IMR-90 (cell line): Measurements from ENCODE around the gene TEC. TPM values are rescaled to one million over a fixed set of nuclear protein-coding genes. Genes with fewer than 3 reads are reported as not detected.

Source experiments
- ATAC-seq: fragments of 200-7000 bp; cut with Tn5 transposase; 2 replicates; pipeline ENCODE4 v1.9.1; 2020; ENCODE audit warnings: low read depth, mild to moderate bottlenecking, moderate library complexity
- BruUV-seq: library from RNA; stranded (reverse); fragments of 400-500 nt; replicated peaks from 2 replicates; lab custom pipeline; 2021; lab: Mats Ljungman, UMichigan
- CTCF ChIA-PET: fragments of 300-600 bp; formaldehyde crosslinking; extraction: SDS; loops from one replicate; lab custom pipeline; 2021; ENCODE audit warnings: antibody characterized with exemption; lab: Yijun Ruan, JAX
- POLR2A ChIA-PET: fragments of 300-600 bp; sonication (Branson Sonifier 250); formaldehyde crosslinking; loops from one replicate; lab custom pipeline; 2022; ENCODE audit warnings: antibody characterized with exemption; ENCODE audit not compliant: unreplicated experiment; lab: Charles Lee
- DNase-seq: peaks from one replicate; pipeline ENCODE4 v3.0.0; 2013
- H2AFZ ChIP-seq: replicated peaks from 2 replicates; pipeline ENCODE3; 2013; ENCODE audit warnings: low read length, mild to moderate bottlenecking; ENCODE audit not compliant: poor library complexity
- H2AK5ac ChIP-seq: 2 replicates; pipeline ENCODE4 v1.6.1; 2013; ENCODE audit warnings: low read depth, low read length, inconsistent platforms
- H2AK9ac ChIP-seq: replicated peaks from 2 replicates; pipeline ENCODE3; 2013; ENCODE audit warnings: mild to moderate bottlenecking, low read depth, low read length, moderate library complexity; ENCODE audit not compliant: poor library complexity
- H2BK120ac ChIP-seq: 2 replicates; pipeline ENCODE4 v1.6.1; 2013; ENCODE audit warnings: low read depth, low read length, inconsistent platforms
- H2BK15ac ChIP-seq: 3 replicates; pipeline ENCODE4 v1.6.1; 2013; ENCODE audit warnings: low read depth, low read length, inconsistent platforms
- H2BK20ac ChIP-seq: 2 replicates; pipeline ENCODE4 v1.6.1; 2013; ENCODE audit warnings: low read depth, mild to moderate bottlenecking, inconsistent platforms, low read length, moderate library complexity
- H2BK5ac ChIP-seq: 2 replicates; pipeline ENCODE4 v1.6.1; 2013; ENCODE audit warnings: mild to moderate bottlenecking, low read depth, low read length, inconsistent platforms; ENCODE audit not compliant: poor library complexity, severe bottlenecking
- H3K14ac ChIP-seq: replicated peaks from 2 replicates; pipeline ENCODE4 v1.6.1; 2013; ENCODE audit warnings: low read depth, low read length, inconsistent platforms
- H3K18ac ChIP-seq: 2 replicates; pipeline ENCODE4 v1.6.1; 2013; ENCODE audit warnings: low read depth, low read length, control low read depth
- H3K23ac ChIP-seq: 2 replicates; pipeline ENCODE4 v1.6.1; 2013; ENCODE audit warnings: low read depth, low read length, inconsistent platforms
- H3K27ac ChIP-seq: 2 replicates; pipeline ENCODE4 v1.5.1; 2013; ENCODE audit warnings: mild to moderate bottlenecking, control low read depth, low read length; ENCODE audit not compliant: insufficient read depth
- H3K27me3 ChIP-seq: 2 replicates; pipeline ENCODE4 v1.6.1; 2013; ENCODE audit warnings: low read length; ENCODE audit not compliant: control insufficient read depth, insufficient read depth
- H3K36me3 ChIP-seq: 2 replicates; pipeline ENCODE4 v1.6.1; 2013; ENCODE audit warnings: low read length, mixed read lengths; ENCODE audit not compliant: control insufficient read depth, insufficient read depth
- H3K4ac ChIP-seq: 2 replicates; pipeline ENCODE4 v1.6.1; 2013; ENCODE audit warnings: low read depth, low read length, inconsistent platforms
- H3K4me1 ChIP-seq: 2 replicates; pipeline ENCODE4 v1.6.1; 2013; ENCODE audit warnings: low read length, mixed read lengths; ENCODE audit not compliant: control insufficient read depth, insufficient read depth
- H3K4me2 ChIP-seq: 2 replicates; pipeline ENCODE4 v1.6.1; 2013; ENCODE audit warnings: low read depth, mild to moderate bottlenecking, control low read depth, low read length, moderate library complexity
- H3K4me3 ChIP-seq: 2 replicates; pipeline ENCODE4 v1.5.1; 2013; ENCODE audit warnings: low read depth, mild to moderate bottlenecking, control low read depth, low read length, moderate library complexity; ENCODE audit not compliant: insufficient read depth
- H3K56ac ChIP-seq: 2 replicates; pipeline ENCODE4 v1.6.1; 2013; ENCODE audit warnings: low read length, inconsistent platforms; ENCODE audit not compliant: insufficient read depth; ENCODE audit errors: extremely low read depth
- H3K79me1 ChIP-seq, 2 experiments: 2 replicates each; pipeline ENCODE4 v1.6.1; 2013; ENCODE audit warnings: low read length in 2 of 2, inconsistent platforms in 1 of 2, low read depth in 1 of 2
- H3K9ac ChIP-seq: 2 replicates; pipeline ENCODE4 v1.6.1; 2013; ENCODE audit warnings: low read depth, low read length, control low read depth
- H3K9me1 ChIP-seq: 2 replicates; pipeline ENCODE4 v1.6.1; 2013; ENCODE audit warnings: low read length, inconsistent platforms; ENCODE audit not compliant: insufficient read depth
- H3K9me3 ChIP-seq: 2 replicates; pipeline ENCODE4 v1.6.1; 2013; ENCODE audit warnings: low read length; ENCODE audit not compliant: control insufficient read depth, insufficient read depth
- H4K20me1 ChIP-seq: 2 replicates; pipeline ENCODE4 v1.6.1; 2013; ENCODE audit warnings: low read length, inconsistent platforms; ENCODE audit not compliant: insufficient read depth
- H4K5ac ChIP-seq: 2 replicates; pipeline ENCODE4 v1.6.1; 2013; ENCODE audit warnings: mild to moderate bottlenecking, low read depth, low read length, control low read depth
- H4K8ac ChIP-seq, 2 experiments: 2 replicates each; pipeline ENCODE4 v1.6.1; 2013; ENCODE audit warnings: low read depth in 2 of 2, low read length in 2 of 2, control low read depth in 1 of 2, inconsistent platforms in 1 of 2
- H4K91ac ChIP-seq: 2 replicates; pipeline ENCODE4 v1.6.1; 2013; ENCODE audit warnings: low read depth, low read length, inconsistent platforms; ENCODE audit not compliant: insufficient read depth
- POLR2A ChIP-seq: IDR thresholded peaks from 2 replicates; pipeline ENCODE4 v1.6.1; 2012; ENCODE audit warnings: mild to moderate bottlenecking, low read depth, low read length
- WGBS, 2 experiments: methylation state at CpG; one replicate each; pipeline versions ENCODE4 v1.1.5 to v1.1.7; 2013; ENCODE audit warnings: missing lambda C conversion rate in 2 of 2; ENCODE audit not compliant: insufficient read length in 1 of 2; ENCODE audit errors: extremely low coverage in 2 of 2; 5-methylcytosine and 5-hydroxymethylcytosine counted together
- dilution Hi-C: fragments of 300-500 bp; cut with HindIII; formaldehyde crosslinking; loops from one replicate; pipeline ENCODE4 v1.14.3; 2018; ENCODE audit warnings: low sequenced_read_pairs; ENCODE audit not compliant: unreplicated experiment
- in situ Hi-C: fragments of 300-500 bp; cut with MboI; formaldehyde crosslinking; loops from 3 replicates; pipeline ENCODE4 v1.14.3; 2019; ENCODE audit warnings: low sequenced_read_pairs, inconsistent platforms, mixed read lengths
- intact Hi-C: fragments of 100-400 bp; cut with micrococcal nuclease; formaldehyde crosslinking; loops from 2 replicates; pipeline ENCODE4 v1.10.0; 2022
- polyA plus RNA-seq, 3 experiments: library from polyadenylated mRNA; depleted of rRNA; stranded (reverse); fragments of >200 nt; gene quantifications; 2 replicates each; pipeline ENCODE4 v1.2.3, GENCODE V29; 2012; ENCODE audit warnings: low replicate concordance in 1 of 3
- total RNA-seq: library from RNA; depleted of rRNA; stranded (reverse); fragments of >200 nt; gene quantifications from 2 replicates; pipeline ENCODE4 v1.2.3, GENCODE V29; 2012

The TEC gene
- total and polyA plus RNA-seq, 2 of the 4 experiments (the other 2 are of a cell fraction), result 0.39 to 0.54 TPM

- dilution Hi-C loops, result no loop called here
- intact Hi-C loops, result no loop called here
- Histone ChIP-seq H2BK20ac (no peak overlapping the region), H2BK120ac (no peak overlapping the region), H3K9me1 (peaks cover 7% of the 10 kb centered on the region; the same call in 1 of the 2 replicates), H3K18ac (no peak overlapping the region), H3K4me2 (no peak overlapping the region), H2AK9ac (no peak overlapping the region), H4K8ac (no peak overlapping the region), H4K91ac (no peak overlapping the region), H3K56ac (no peak overlapping the region), H2BK15ac (no peak overlapping the region), H3K27me3 (no peaks in the 10 kb centered on the region), H3K14ac (no peak overlapping the region), H3K9ac (no peak overlapping the region), H2AK5ac (no peak overlapping the region), H3K4ac (no peak overlapping the region), H2AFZ (no peak overlapping the region), H3K9me3 (peaks cover 2% of the 10 kb centered on the region; the same call in 1 of the 2 replicates), H3K23ac (no peak overlapping the region), H3K4me1 (peaks cover 2% of the 10 kb centered on the region), H3K36me3 (no peaks in the 10 kb centered on the region), H4K20me1 (no peaks in the 10 kb centered on the region), H3K27ac (no peak overlapping the region), H4K5ac (no peak overlapping the region), H3K4me3 (no peak overlapping the region), H2BK5ac (no peak overlapping the region), H3K79me1 (no peaks in the 10 kb centered on the region)
- no peak for TF ChIP-seq POLR2A
- ATAC-seq (no peak), DNase-seq (no peak)
- in situ Hi-C loops, result no loop called here
- ChIA-PET POLR2A (no interaction called here), CTCF (no interaction called here)
- BruUV-seq, result no TSS peak
- no CpG with 5 or more reads among the region's 4 CpGs for WGBS, 2 experiments
Observed at GRCh38 chr4:48178931-48179330, 90.7 kb downstream of the TEC start.
